Measurements from ENCODE around the gene GRB10.

The GRB10 gene

DNA sequence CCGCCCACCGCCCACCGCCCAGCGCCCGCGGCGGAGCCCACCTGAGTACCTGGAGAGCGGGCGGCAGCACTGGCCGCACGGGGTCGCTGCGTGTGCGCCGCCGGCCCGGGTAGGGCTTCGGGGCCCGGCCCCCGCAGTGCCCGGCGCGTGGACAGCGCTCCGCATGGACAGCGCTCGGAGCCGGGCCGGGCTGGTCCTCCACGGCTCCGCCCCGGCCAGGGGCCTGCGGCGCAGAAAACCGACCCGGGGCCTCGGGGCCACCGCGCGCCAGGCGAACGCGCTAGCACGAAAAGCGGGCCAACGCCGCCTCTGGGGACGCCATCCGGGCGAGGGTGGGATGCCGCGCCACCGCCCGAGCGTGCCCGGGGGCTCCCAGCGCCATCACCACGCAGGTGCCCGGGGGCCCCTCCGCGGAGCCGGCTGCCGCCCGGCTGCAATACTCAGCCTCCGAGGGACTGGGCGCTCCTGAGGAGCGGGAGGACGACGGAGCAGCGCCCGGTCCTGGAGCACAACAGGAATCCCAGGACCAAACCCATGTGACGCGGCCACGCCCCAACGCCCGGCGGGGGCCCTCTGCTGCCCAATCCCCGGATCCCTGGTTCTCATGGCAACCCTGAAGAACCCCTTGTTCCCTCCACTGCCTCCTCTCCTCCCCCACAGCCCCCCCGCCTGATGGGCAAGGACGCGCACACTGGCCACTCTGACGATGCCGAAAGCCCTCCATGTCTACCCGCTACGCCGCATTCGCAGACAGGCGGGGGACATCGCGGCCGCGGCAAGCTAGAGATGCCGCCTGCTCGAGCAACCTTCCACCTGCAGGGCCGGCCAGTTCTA, at the start of gene GRB10:
Gene GRB10 (minus strand): TSS at position 522 of the 834 bp plus-strand sequence. CDS start 50,574 bp downstream, outside the sequence.
- DNase-seq = peak; percentile 39

DNA sequence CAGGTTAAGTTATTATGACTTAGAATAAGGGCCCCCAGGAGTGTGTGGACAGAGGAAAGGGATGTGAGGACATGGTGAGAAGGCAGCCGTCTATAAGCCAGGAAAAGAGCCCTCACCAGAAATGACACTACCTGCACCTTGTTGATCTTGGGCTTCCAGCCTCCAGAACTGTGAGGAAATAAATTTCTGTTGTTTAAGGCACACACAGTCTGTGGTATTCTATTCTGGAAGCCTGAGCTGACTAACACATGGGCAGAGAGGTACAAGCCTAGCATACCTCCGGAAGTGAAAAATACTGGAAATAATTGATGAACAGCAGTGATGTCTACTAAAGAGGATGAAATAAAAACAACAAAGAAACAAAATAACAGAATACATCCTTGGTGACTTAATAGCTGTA, 46.1 kb upstream of the GRB10 start:
- DNase-seq = no peak

DNA sequence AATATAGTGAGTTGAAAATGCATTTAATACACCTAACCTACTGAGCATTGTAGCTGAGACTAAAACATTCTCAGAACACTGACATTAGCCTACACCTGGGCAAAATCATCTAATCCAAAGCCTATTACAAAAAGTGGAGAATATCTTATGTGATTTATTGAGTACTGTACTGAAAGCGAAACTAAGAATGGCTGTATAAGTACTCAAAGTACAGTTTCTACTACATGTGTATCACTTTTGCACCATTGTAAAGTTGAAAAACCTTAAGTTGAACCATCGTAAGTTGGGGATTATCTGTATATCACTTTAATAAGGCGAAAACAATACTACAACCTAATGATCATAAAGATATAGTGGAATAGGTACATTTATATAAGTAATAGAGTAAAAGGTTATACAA, 45.4 kb upstream of the GRB10 start:
- DNase-seq = no peak

DNA sequence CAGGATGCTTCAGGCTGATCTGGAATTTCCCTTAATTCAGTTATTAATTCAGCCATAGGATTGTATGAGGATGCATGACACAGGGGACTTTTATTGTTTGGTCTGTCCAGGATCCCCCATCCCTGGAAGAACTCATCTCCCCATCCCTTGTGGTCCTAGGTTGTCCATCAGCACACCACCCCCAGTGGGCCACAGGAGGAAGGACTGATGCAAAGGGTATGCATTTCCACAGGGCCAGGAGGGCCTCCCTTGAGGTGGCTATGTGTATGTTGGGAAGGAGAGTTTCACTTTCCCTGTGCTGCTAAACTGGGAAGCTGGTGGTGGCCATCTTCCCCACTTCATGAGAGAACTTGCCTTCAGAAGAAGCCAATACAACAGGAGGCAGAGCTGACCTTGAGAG, 44.6 kb upstream of the GRB10 start:
- no peak for DNase-seq

DNA sequence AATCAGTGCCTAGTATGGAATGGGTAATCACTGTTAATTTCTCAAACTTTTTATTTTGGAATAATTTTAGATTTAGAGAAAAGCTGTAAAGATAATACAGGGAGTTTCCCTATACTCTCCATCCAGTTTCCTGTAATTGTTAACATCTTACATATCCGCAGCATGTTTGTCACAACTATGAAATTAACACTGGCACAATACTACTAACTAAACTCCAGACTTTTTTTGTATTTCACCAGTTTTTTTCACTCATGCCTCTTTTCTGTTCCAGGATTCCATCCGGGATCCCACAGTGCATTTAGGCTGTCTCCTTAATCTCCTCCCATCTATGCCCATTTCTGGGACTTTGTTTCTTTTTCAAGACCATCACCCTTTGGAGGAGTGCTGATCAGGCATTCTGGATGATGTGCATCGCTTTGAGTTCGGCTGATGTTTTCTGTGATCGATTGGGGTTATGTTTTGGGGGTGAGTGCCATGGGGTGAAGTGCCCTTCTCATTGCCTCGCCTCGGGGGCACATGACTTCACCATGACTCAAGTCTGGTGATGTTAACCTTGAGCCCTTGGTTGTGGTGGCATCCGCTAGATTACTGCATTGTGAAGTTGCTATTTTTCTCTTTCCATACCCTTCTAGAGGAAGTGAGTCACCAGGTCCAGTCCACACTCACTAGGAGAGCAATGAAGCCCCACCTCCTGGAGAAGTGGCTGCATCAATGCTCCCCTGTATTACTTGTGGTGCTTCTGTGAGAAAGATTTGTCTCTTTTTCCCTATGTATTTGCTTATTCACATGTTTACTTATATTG, 43.9 kb upstream of the GRB10 start:
- DNase-seq = no peak

DNA sequence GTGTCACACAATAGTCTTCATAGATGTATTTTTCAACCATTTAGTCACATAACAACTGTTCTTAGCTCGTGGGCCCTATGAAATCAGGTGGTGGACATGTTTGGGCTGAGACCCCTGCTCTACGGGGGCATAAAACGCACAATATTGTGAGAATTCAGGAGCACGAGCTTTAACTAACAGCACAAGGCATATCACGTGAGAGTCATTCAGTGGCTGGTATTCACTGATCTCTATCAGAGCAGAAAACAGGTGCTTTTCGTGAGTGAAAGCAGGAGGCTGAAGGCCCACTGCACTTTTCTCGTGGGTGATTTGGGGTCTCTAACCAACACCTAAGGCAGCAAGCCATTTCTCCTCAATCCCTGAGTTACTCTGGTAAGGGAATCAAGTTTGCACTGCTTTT, 42.8 kb upstream of the GRB10 start:
- DNase-seq = no peak

DNA sequence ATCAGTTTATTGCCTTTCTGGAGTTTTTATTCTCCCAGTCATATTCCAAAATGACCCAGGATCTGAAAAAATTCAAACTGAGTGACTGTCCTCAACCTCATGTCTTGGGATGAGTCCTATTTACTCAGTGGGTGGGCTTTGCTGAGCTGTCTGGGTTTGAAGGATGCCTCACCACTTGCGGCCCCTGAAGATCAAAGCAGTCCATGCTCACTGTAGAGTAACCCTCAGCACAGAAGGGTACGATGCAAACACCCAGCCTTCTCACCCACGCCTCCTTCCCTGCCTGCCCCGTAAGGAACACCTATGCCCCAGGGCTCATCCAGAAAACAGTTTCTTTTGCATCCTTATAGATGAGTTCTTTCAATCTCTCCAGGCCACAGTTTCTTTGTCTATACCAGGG, 42.2 kb upstream of the GRB10 start:
- DNase-seq = no peak

DNA sequence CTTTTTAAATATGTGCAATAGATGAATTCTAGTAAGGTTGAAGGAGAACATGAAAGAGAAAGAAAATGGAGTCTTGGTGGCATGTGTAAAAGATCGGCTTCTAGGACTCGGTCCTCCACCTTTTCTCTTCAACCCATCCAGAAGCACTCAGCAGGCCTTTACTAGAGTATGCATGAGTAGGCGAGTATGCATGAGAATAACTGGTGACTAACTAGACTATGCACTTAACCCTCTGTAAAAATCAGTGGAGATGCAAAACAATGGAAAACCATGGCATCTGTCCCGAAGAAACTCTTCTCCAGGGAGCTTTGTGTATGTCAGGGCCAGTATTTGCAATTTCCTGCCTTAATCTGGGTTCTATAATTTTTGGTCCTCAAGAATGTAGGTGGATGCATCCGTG, 40.0 kb upstream of the GRB10 start:
- DNase-seq = no peak

DNA sequence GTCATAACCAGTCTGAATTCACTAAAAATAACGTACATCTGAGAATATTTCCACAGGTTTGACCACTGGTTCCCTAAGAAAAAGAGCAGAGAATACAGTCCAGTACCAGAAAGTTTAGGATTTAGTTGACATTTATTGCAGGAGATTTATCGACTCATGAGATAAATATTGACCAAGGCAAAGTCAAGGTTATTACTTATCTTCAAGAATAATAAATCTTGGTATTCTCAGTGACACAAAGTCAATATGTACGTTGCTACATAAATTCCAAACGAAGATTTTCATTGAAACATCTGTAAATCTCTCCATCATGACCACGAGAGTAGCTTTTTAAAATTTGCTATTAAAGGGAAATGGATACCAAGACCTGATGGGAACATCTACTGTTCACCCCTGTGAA, 39.4 kb upstream of the GRB10 start:
- no peak for DNase-seq

DNA sequence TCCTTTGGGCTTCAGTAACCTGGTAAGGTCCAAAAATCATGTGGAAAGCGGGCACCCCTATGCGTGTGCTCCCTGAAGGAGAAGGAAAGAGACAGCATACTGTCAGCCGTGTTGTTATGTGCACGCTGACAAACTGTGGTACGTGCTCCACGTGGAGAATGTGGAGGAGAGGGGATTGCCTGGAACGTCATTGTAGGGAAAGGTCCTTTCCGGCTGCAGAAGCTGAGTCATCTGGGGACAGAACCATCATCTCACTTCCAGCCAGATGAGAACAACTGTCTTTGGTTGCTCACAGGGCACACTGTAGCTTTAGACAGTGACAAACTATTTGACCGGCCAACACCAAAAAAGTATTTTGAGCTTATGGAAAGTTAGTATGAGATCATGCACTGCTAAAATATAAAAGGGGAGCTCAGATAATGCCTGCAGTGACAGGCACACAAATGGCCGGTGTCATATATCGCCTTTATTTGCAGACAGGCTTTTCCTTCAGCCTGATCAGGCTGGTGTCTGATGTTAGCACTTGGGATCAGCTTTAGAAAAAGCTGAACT, 38.8 kb upstream of the GRB10 start:
- DNase-seq = no peak

DNA sequence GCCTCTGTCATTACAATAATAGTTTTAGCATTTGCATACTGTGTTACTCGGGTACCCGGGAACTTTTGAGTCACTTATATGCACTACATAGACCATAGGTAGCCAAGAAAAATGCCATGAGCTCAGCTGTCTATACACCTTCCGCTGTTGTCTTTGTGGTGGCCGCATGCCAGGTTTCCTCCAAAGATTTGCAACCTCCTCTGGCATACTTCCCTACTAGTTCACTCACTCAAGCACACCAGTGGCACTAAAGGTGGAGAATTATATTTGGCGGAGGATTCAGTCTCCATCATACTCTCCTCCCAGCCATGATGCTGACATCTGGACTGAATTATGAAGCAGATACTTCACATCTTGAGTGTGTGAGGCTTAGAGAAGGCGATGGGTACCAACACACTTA, 35.6 kb upstream of the GRB10 start:
- no peak for DNase-seq

DNA sequence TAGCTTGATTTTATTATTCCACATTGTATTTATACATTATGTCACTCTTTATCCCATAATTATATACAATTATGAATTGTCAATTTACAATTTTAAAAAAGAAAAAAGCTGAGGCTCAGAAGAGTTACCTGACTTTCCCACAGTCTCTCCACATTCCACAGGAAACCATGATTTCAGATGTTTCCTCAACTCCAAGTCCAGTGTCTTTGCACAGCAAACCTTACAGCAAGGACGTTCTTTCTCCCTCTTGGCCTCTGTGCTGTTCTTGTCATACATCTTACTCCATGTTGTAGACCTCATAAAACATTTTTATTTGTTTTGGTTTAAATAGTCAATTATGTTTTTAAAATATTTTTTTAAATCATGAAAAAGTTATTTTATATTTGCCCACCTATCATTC, 34.9 kb upstream of the GRB10 start:
- DNase-seq = no peak

DNA sequence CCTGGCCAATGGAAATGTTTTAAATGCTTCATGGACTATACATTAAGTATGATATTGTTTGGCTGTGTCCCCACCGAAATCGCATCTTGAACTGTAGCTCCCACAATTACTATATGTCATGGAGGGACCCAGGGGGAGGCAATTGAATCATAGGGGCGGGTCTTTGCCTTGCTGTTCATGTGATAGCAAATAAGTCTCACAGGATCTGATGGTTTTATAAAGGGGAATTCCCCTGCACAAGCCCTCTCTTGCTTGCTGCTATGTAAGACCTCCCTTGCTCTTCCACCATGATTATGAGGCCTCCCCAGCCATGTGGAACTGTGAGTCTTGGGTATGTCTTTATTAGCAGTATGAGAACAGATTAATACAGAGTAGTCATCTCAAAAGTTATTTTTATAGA, 32.4 kb upstream of the GRB10 start:
- no peak for DNase-seq

DNA sequence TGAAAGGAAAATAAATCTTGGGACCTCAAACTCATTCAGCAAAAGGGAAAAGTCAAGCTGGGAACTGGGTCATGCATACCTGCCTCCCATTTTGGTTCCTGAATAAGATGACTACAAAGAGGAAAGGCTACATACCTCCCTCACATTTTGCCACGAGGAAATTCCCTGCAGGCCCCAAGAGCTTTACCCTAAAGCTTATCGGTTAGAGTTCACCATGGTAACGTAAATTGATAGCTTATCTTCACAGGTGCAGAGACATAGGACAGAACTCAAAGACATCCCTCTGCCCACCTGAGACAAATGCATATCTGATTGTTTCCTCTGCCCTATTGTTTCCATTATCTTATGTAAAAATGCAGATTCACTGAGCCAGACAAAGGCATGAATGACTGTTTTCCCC, 31.5 kb upstream of the GRB10 start:
- no peak for DNase-seq

DNA sequence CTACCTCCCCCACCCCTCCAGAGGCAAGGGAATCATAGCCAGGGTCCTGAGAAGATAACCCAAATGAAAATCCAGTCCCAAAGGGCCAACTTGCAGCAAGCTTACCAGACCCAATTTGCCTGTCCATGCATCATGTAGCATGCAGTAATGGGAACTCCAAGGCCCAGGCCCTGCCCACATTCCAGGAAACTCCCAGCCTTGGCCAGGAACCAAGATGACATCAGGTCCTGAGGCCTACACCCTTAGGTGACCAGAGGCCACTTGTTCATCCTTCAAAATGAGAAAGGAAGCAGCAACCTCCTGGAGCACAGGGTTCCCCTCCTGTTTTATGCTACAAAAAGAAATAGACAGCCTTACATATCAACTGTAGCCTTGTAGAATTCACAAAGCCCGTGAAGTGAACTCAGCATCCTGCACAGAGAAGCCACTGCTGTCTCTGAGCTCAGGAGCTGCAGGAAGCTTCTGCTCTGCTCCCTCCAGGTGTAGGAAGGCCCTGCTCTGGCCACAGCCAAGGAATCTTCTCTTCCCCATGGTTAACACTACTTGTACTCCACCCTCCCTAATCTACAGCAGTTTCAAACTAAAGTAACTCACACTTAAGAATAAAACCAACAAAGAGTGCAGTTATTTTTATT, 30.3 kb upstream of the GRB10 start:
- DNase-seq = no peak

DNA sequence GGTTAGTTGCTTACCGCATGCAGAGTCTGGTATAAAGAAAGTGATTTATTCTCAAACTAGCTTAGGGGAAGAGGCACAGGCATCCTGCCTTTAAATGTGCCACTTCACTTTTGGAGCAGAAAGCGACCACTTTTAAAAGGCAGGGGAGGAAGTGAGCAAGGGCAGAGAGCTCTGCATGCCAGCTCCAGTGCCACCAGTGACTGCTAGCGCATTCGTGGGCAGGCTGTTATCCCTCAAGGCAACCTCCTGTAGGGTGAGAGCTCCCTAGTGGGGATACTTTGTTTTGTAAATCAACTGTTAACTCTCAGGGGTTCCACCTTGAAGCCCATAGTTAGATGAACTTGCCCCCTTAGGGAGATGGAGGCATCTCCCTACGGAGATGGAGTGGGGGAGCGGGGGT, 29.4 kb upstream of the GRB10 start:
- DNase-seq = no peak

DNA sequence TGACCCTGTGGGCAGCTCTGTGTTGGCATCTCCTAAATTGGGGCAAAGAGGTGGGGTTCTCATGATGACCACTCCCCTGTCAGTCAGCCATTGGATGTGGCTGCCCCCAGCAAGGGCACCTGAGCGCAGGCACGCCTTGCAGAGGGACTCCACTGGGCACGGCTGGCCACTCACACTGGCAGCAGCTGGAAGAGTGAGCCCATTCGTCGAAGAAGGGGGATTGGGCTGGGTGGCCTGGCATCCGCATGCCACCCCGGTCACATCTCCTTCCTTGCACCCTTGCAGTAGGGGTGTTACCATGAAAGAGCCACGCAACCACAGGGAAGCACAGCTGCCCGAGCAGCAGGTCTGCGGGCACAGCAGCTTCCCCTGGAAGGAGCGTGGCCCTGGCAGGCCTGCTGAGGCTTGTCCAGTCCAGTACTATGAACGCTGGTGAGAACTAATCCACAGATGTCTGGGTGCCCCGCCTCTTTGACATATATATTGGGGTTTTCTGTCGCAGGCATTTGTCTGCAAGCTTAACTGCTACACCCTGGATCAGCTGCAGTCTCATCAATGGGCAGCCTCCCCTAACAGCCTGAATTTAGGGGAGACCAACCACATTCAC, 25.7 kb upstream of the GRB10 start:
- no peak for DNase-seq

DNA sequence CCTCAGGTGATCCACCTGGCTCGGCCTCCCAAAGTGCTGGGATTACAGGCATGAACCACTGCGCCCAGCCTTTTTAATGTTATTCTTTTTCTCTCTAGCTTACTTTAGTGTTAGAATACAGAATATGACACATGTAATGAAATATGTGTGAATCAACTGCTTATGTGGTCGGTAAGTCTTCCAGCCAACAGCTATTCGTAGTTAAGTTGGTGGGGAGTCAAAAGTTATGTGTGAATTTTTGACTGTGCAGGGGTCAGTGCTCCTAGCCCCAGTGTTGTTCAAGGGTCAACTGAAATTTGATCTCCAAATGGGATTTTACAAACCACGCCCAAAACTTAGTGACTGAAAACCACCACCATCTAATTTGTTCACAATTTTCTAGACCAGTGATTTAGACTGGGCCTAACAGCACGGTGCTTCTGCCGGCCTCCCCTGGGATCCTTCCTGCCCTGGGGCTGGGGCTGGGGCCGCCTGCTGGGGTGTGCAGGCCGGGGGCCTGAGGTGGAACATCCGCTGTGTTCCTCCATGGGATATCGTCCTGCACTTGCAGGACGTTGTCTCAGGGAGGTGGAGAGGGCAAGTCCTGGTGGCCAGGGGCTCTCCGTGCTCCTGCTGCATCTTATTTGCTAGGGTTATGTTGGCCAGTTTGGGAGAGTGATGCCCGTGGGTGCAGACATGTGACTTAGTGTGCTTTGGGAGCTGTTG, 24.5 kb upstream of the GRB10 start:
- no peak for DNase-seq

DNA sequence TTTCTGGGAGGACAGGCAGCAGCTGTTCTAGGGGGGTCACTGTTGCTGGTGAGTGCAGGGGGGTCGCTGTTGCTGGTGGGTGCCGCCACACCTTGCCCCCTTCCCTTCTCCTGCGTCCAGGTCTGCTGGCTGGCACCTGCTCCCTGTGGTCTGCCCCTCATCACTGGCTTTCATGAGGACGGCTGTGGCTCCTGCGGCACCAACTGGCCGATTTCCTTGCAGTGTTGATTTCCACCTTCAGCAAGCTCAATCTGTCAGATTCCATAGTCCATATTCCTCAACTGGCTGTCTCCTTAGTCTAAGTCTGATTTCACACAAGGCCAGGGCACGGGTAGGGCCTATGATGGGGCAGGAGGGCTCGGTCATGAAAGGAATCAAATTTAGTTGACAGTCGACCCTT, 23.4 kb upstream of the GRB10 start:
- no peak for DNase-seq

DNA sequence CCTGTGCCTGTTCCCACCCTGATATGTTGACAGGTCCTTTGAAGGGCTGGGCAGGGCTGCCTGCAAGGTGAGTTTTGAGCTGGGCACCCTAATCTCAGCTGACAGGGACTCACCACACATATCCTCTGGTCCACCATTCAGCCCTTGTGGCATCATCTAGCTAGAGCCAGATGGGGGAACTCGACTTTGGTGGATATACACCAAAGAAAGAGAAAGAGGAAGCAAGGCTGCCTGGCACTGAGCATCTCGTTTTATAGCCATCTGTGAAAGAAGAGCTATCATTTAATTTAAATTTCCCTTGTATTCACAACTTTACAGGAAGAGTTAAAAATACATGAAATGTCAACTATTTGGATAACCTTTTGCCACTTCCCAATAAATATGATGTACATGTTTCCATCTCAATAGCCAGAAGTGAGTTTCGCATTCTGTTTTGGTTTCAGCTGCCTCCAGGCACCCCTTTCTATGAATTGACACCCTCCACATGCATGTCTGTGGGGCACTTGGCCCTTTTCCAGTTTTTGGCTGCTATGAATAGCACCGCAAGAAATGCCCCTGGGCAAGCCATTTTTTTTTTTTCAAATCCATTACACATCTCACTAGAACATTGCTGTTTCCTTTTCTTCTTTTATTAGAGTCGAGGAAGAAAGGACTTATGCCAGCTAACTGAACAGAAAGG, 22.9 kb upstream of the GRB10 start:
- no peak for DNase-seq

DNA sequence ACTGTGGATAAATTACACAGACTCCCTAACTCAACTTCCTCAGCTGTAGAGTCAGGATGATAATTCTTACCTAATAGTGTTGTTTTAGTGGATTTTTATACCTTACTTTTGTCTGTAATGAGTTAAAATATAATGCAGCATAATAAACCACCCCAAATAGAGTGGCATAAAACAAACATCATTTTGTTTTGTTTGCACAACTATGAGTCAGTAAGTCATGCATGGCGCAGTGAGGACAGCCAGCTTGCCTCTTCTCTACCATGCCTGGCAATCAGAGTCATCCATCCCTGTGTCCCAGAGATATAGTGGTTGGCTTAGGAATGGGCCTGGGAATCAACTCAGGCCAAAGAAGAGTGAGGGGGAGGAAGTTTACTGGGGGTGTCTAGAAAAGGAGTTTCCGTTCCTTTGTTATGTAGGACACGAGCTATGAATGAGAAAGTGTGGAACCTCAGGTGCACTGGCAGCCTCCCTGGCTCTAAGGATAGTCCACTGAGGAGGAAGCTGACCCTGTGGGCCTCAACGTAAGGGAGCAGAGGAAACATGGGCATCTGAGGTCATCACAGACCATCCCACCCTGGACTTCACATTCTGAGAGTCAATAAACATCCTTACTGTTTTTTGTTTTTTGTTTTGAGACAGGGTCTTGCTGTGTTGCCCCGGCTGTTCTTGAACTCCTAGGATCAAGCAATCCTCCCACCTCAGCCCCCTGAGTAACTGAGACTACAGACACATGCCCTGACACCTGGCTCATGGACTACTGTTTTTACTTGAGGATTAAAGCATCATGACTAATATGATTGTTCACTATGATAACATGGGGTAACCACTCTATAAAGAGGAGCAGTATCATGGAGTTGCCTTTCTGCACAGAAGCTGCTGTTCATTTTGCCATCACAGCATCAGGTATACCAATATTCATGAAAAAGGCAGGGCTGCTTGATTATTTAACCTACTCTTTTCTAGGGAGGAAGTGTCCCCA, 21.0 kb upstream of the GRB10 start:
- no peak for DNase-seq

Data from NCI-H526 treated with DMSO at 0.1 percent for 48 hours (cell line).